Activated T-helper 2 cell treated with anti-CD3 and anti-CD28 coated beads, Interferon-gamma antibody, Interleukin-2, Interleukin-4, amounts not matched to agents 10 μg/mL and 5 μg/mL and 100 μg/mL, durations not matched to agents 14 hours and 24 hours and 36 hours (primary cell): Measurements from ENCODE around the gene DOK6. TPM values are rescaled to one million over a fixed set of nuclear protein-coding genes. Genes with fewer than 3 reads are reported as not detected.
"Not testable (repeated sequence)": the region's sequence is repeated elsewhere in the genome, so short reads cannot be mapped to it uniquely, and the experiment has no call there.

ENCODE experiments used
- DNase-seq: peaks from one replicate; pipeline ENCODE4 v3.0.0; 2021; ENCODE audit warnings: low spot score
- H3K27ac Mint-ChIP-seq: one replicate; pipeline ENCODE4 v1.8.0; 2021; ENCODE audit warnings: mixed read lengths
- H3K27me3 Mint-ChIP-seq: one replicate; pipeline ENCODE4 v1.8.0; 2021; ENCODE audit warnings: low read depth, mixed read lengths
- H3K36me3 Mint-ChIP-seq: one replicate; pipeline ENCODE4 v1.8.0; 2021; ENCODE audit warnings: low read depth, mixed read lengths
- H3K4me1 Mint-ChIP-seq: one replicate; pipeline ENCODE4 v1.8.0; 2021; ENCODE audit warnings: low read depth, mixed read lengths
- H3K4me3 Mint-ChIP-seq: one replicate; pipeline ENCODE4 v1.8.0; 2021; ENCODE audit warnings: low read depth, mild to moderate bottlenecking, moderate library complexity, mixed read lengths
- H3K9me3 Mint-ChIP-seq: one replicate; pipeline ENCODE4 v1.8.0; 2021; ENCODE audit warnings: mixed read lengths
- intact Hi-C: fragments of 100-400 bp; cut with micrococcal nuclease; formaldehyde crosslinking; loops from one replicate; pipeline ENCODE4 v1.15.1; 2023
- total RNA-seq: library from RNA; stranded (reverse); gene quantifications from 2 replicates; pipeline ENCODE4 v1.2.3, GENCODE V29; 2022

Gene DOK6
- total RNA-seq, 1 donor from 2014 or later = not detected

DNA sequence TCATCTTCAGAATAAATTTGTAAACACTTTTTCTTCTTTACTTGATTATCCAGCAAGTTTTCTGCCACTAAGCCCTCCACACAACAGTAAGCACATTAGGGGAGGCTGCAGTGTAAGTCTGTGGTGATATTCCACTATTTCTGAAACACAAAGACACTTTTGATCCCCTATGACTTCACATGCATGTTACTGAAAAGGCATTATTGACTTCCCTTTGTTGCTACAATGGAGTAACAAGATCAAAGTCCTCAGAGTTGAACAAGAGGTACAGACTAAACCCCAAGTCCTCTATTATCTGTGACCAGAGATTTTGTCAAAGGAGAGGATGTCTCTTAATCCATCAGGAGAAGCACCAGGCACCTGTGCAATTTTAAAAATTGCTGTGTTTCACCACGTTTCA is 389.1 kb downstream of the DOK6 start:
- Mint-ChIP-seq H3K4me1 (peaks cover 1% of the 10 kb centered on the region), H3K9me3 (no peaks in the 10 kb centered on the region), H3K27me3 (no peaks in the 10 kb centered on the region), H3K27ac (no peak overlapping the region), H3K36me3 (no peaks in the 10 kb centered on the region), H3K4me3 (no peak overlapping the region)
- DNase-seq = no peak
- intact Hi-C loops = no loop called here

DNA sequence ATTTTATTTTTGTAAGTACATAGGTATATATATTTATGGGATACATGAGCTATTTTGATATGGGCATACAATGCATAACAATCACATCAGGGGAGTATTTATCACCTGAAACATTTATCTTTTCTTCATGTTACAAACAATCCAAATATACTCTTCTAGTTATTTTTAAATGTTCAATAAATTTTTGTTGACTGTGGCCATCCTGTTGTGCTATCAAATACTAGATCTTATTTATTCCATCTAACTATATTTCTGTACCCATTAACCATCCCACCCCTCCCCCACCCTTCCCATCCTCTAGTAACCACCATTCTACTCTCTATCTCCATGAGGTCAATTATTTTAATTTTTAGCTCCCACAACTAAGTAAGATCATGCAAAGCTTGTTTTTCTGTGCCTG is 390.0 kb downstream of the DOK6 start:
- no peak overlapping the region for H3K4me3 Mint-ChIP-seq
- no peaks in the 10 kb centered on the region for H3K27me3 Mint-ChIP-seq
- H3K4me1 Mint-ChIP-seq = peaks cover 1% of the 10 kb centered on the region
- DNase-seq = no peak
- no peaks in the 10 kb centered on the region for H3K9me3 Mint-ChIP-seq
- intact Hi-C loops = no loop called here
- H3K27ac Mint-ChIP-seq = no peak overlapping the region
- no peaks in the 10 kb centered on the region for H3K36me3 Mint-ChIP-seq

DNA sequence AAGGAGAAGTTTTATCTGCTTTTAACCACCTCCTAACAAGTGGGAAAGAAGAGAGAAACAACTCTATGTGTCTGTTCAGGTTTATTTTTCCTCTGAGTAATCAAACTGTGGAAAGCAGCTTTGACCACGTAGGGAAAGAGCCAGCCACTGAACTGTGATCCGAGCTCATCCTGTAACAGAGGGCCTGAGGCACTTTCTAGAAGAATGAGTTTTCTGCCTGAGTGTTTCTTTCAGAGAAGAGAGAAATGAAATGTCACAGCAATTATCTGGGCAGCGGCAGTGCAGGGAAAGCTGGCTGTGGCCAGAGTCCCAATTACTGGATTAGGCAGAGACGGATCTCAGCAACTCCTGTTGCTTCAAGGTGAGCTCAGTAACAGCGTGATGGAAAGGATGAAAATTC is 395.1 kb downstream of the DOK6 start:
- no peak for DNase-seq
- H3K4me1 Mint-ChIP-seq = no peaks in the 10 kb centered on the region
- no peak overlapping the region for H3K27ac Mint-ChIP-seq
- no peaks in the 10 kb centered on the region for H3K36me3 Mint-ChIP-seq
- intact Hi-C loops = no loop called here
- H3K4me3 Mint-ChIP-seq = no peak overlapping the region
- H3K27me3 Mint-ChIP-seq = peaks cover 2% of the 10 kb centered on the region
- no peaks in the 10 kb centered on the region for H3K9me3 Mint-ChIP-seq

DNA sequence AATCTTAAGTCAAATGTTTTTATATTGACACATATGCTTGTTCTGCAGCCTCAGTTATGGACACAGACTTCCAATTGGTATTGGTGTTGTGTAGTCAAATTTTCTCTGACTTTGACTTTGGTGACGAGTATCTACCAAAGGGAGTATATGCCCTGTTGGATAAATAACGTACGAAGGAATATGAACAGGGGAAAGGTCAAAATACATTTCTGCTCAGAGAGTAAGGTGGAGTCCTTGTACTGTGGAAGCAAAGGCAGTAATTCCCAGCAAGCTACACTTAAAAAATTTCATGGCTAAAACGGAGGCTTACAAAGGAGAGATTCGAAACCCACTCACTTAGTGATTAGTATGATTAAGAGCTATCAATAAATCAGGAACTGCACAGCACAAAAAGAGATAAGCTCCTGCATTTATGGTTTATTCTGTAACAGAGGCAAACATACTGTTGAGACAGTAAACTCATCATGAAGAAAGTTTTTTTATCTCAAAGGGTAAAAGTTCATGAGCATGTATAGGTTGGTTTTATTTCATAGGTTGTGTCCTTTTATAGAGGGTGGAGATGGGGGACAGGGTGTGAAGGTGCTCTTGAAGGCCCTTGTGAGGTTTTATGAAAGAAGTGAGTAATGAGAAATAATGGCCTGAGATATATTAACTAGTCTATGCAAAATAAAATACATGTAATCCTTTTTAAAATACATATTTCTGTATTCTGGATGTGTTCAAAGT is 404.3 kb downstream of the DOK6 start:
- H3K4me1 Mint-ChIP-seq = no peaks in the 10 kb centered on the region
- peaks cover 2% of the 10 kb centered on the region for H3K27me3 Mint-ChIP-seq
- DNase-seq = no peak
- intact Hi-C loops = no loop called here
- no peak overlapping the region for H3K27ac Mint-ChIP-seq
- no peaks in the 10 kb centered on the region for H3K9me3 Mint-ChIP-seq
- H3K36me3 Mint-ChIP-seq = no peaks in the 10 kb centered on the region
- no peak overlapping the region for H3K4me3 Mint-ChIP-seq

DNA sequence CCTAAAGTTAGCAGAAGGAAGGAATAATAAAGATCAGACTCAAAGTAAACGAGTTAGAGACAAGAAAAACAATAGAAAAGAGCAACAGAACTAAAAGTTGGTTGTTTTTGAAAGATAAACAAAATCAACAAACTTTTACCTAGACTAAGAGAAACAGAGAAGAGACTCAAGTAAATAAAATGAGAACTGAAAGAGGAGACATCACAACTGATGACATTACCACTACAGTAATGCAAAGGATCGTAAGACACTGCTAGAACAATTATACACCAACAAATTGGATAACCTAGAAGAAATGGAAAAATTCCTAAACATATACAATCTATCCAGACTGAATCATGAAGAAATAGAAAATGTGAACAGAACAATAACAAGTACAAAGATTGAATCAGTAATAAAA is 407.7 kb downstream of the DOK6 start:
- Mint-ChIP-seq H3K27ac (no peak overlapping the region), H3K36me3 (no peaks in the 10 kb centered on the region), H3K4me3 (no peak overlapping the region), H3K27me3 (no peaks in the 10 kb centered on the region), H3K9me3 (no peaks in the 10 kb centered on the region), H3K4me1 (peaks cover 2% of the 10 kb centered on the region)
- intact Hi-C loops = no loop called here
- DNase-seq = no peak

DNA sequence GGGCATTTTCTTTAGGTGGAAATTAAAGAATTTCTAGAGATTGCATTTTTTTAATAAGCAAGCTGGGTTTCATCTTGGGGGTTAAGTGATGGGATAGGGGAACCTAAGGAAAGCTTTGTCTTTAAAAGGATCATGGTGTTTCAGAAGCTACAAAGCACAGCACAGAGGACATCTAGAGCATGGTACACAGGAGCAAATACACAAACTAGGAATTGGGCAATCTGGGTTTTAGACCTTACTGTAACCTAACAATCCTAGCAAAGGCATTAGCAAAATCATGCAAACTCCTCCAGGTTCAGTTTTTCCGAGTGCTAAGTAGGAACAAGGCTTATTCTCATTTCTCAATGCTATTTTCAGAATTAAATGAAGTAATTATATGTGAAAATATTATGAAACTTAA is 412.9 kb downstream of the DOK6 start:
- Mint-ChIP-seq H3K36me3 (no peaks in the 10 kb centered on the region), H3K4me1 (peaks cover 2% of the 10 kb centered on the region), H3K27ac (no peak overlapping the region), H3K9me3 (no peaks in the 10 kb centered on the region), H3K27me3 (no peaks in the 10 kb centered on the region), H3K4me3 (no peak overlapping the region)
- no peak for DNase-seq
- intact Hi-C loops = no loop called here

DNA sequence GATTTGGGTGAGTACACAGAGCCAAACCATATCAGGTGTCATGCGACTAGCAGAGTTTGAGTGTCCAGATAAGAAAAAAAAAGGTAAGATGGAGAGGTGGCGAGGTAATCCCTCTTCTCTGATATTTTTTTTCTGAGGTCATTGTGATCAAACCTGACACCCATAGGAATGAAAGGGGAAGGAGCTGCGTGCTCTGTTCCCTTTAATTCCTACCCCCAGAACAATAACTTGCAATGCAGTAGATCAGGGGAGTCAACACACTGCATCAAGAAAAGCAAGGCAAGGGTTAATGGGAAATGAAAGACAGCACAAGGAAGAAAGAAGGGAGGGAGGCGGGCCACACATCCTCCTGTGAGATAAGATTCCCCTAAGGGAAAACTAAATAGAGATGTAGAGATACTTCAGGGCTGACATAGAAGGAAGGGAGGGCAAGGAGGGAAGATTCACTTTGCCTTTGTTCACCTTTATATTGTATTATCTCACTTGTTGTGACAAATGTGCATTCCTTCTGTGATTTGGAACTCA is 414.2 kb downstream of the DOK6 start:
- Mint-ChIP-seq H3K4me3 (no peak overlapping the region), H3K4me1 (peaks cover 2% of the 10 kb centered on the region), H3K36me3 (no peaks in the 10 kb centered on the region), H3K27me3 (no peaks in the 10 kb centered on the region), H3K9me3 (no peaks in the 10 kb centered on the region), H3K27ac (no peak overlapping the region)
- DNase-seq = no peak
- intact Hi-C loops = no loop called here

DNA sequence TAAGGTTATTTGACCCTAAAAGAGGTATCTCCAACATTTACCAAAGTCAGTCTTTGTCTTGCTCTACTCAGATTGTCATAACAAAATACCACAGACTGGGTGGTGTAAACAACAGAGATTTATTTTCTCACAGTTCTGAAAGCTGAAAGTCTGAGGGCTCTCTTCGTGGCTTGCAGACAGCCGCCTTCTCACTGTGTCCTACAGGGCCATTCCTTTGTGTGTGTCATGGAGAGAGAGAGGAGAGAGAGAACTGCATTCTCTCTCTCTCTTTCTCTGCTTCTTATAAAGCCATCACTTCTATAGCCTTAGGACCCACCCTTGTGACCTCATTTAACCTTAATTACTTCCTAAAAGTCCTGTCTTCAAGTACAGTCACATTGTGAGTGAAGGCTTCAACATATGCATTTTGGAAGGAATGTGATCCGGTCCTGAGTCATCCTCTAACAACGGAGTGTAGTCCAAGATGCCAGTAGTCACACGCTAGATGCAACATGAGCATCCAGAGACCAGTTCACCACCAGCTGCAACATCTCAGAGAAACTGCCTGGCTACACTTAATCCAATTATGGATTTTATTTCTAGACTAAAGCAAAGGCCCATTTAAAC is 416.8 kb downstream of the DOK6 start:
- H3K27me3 Mint-ChIP-seq = no peaks in the 10 kb centered on the region
- no peak overlapping the region for H3K4me3 Mint-ChIP-seq
- DNase-seq = no peak
- H3K9me3 Mint-ChIP-seq = peaks cover 8% of the 10 kb centered on the region
- H3K36me3 Mint-ChIP-seq = peaks cover 7% of the 10 kb centered on the region
- intact Hi-C loops = no loop called here
- no peaks in the 10 kb centered on the region for H3K4me1 Mint-ChIP-seq
- H3K27ac Mint-ChIP-seq = no peak overlapping the region

DNA sequence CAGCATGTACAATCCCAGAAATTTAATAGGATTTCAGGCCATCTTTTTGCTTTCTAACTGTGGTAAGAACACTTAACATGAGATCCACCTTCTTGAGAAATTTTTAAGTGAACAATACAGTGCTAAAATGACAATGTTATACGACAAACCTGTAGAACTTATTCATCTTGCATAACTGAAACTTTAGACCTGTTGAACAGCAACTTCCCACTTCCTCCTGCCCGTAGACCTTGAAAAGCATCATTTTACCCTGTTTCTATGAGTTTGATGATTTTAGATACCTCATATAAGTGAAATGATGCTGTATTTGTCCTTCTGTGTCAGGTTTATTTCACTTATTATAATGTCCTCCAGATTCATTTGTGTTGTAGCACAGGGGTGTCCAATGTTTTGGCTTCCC is 418.8 kb downstream of the DOK6 start:
- Mint-ChIP-seq H3K4me3 (no peak overlapping the region), H3K9me3 (peaks cover 8% of the 10 kb centered on the region), H3K27me3 (no peaks in the 10 kb centered on the region), H3K27ac (no peak overlapping the region), H3K36me3 (peaks cover 7% of the 10 kb centered on the region), H3K4me1 (no peaks in the 10 kb centered on the region)
- DNase-seq = no peak
- intact Hi-C loops = no loop called here

DNA sequence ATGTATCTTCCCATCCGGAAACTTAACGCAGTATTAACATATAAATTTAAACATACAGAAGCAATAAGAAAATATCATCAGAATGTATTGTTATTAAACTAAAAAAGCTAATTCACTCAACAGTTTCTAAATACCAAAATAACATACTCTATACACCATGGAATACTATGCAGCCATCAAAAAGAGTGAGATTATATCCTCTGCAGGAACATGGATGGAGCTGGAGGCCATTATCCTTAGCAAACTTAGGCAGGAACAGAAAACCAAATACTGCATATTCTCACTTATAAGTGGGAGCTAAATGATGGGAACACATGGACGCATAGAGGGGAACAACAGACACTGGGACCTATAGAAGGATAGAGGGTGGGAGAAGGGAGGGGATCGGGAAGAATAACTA is 419.9 kb downstream of the DOK6 start:
- Mint-ChIP-seq H3K9me3 (peaks cover 8% of the 10 kb centered on the region), H3K4me3 (no peak overlapping the region), H3K27ac (no peak overlapping the region), H3K27me3 (no peaks in the 10 kb centered on the region), H3K4me1 (no peaks in the 10 kb centered on the region), H3K36me3 (peaks cover 7% of the 10 kb centered on the region)
- intact Hi-C loops = no loop called here
- no peak for DNase-seq

DNA sequence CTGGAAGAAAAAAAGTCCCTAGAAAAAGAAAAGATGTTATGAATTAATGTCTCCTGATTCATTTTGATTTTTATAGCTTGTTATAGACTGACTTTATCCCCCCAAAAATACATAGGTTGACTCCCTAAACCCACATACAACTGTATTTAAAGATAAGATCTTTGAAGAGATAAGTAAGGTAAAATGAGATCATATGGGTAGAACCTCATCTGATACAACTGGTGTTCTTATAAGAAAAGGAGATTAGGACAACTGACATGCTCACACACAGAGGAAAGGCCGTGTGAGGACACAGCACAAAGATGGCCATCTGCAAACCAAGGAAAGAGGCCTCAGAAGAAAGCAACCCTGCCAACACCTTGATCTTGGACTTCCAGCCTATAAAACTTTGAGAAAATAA is 429.5 kb downstream of the DOK6 start:
- DNase-seq = no peak
- Mint-ChIP-seq H3K4me1 (peaks cover 8% of the 10 kb centered on the region), H3K36me3 (peaks cover 24% of the 10 kb centered on the region), H3K4me3 (no peak overlapping the region), H3K27me3 (no peaks in the 10 kb centered on the region), H3K27ac (no peak overlapping the region), H3K9me3 (no peaks in the 10 kb centered on the region)
- intact Hi-C loops = no loop called here

DNA sequence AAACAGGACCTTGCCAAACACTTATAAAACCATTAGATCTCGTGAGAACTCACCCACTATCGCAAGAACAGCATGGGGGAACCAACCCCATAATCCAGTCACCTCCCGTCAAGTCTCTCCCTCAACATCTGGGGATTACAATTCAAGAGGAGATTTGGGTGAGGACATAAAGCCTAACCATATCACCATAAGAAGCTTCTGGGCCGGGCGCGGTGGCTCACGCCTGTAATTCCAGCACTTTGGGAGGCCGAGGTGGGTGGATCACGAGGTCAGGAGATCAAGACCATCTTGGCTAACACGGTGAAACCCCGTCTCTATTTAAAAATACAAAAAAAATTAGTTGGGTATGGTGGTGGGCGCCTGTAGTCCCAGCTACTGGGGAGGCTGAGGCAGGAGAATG is 434.3 kb downstream of the DOK6 start:
- H3K9me3 Mint-ChIP-seq, H3K4me1 Mint-ChIP-seq, H3K27ac Mint-ChIP-seq, H3K27me3 Mint-ChIP-seq, H3K4me3 Mint-ChIP-seq, DNase-seq, intact Hi-C loops: not testable (repeated sequence)
- peaks cover 23% of the 10 kb centered on the region for H3K36me3 Mint-ChIP-seq

DNA sequence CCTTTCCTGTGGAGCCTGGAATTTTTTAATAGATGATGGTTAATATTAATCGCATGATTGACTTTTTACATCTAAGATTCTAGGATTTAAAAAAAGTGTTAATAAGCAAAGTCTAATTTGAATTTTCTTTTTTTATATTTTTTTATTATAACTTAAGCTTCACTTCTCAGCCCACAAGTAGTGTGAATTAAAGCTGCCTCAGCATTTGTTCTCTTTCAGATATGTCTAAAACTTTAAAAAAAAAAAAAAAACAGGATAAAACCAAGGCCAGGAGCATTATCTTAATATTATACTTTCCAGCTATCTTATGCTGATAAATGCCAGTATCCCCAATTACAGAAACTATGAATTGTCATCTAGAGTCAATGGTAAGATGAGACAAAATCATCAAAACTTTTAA is 437.3 kb downstream of the DOK6 start:
- H3K27ac Mint-ChIP-seq = no peak overlapping the region
- no peaks in the 10 kb centered on the region for H3K4me1 Mint-ChIP-seq
- DNase-seq = no peak
- intact Hi-C loops = no loop called here
- H3K27me3 Mint-ChIP-seq = no peaks in the 10 kb centered on the region
- no peaks in the 10 kb centered on the region for H3K9me3 Mint-ChIP-seq
- H3K36me3 Mint-ChIP-seq = peaks cover 3% of the 10 kb centered on the region
- no peak overlapping the region for H3K4me3 Mint-ChIP-seq
